ENCODE results near the gene KDM8.

Gene KDM8

DNA sequence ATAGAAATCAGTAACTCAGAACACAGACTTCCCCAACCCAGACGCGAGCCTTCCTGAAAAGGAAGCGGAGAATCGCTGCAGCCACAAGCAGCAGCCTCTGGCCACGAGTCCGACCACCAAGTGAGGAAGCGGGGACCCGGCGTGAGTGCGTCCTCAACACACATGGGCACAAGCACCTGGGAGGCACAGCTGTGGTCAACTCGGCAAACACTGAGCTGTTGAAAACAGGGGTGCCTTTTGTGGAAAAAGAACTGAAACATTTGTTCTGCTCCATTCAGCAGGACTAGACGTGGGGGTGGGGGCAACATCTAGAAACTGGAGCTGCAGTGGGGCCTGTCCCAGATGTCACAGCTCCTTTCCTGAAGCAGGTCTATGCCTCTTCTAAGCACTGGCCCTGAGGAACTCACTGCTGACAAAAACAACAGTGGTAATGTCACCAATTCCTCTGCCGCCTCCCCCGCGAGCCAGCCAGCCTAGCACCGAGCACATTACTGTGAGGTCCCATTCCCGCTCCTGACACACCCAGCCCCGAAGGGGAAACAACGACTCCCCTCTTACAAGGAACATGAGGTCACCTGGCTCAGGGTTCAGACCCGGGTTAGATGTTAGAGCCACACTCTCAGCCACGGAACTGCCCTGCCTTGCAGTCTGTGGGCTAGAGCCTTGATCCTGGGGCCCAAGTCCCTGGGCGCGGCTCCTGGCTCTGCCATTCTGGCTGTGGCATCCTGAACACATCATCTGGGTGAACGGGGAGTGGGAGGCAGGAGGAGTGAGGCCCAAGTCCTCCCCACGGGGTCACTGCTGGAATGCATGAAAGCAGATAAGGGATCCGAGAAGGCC is 29.0 kb downstream of the KDM8 start:
- DNase-seq: no peak

DNA sequence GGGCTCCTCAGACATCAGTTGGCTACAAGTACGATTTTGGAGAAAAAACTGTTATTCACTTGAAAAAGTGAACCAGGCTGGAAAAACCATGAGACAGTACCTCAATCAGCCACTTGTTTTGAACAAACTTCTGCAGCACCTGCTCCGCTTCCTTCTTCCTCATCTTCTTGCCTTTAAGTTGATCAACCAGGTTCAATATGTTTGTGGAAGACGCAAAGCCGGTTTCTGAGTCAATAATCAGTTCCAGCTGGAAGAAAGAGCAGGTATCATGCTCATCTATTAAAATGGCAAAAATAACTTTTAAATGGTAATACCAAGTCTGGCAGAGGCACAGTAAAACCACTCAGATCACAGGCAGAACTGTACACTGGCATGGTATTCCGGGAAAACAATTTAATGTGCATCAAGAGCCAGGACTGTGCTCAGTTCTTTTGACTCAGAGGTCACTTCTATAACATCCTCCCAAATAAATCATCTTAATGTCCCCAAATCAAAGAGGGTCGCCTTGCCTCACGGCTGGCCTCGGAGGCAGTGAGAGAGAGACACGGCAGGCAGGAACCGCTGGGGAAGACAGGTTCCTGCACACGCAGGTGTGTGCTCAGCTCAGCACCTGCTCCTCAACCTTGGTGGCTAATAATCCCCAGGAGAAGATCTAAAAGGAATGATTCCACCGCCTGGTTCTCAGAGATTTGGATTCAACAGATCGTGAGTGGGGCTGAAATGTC is 29.7 kb downstream of the KDM8 start:
- DNase-seq: no peak

DNA sequence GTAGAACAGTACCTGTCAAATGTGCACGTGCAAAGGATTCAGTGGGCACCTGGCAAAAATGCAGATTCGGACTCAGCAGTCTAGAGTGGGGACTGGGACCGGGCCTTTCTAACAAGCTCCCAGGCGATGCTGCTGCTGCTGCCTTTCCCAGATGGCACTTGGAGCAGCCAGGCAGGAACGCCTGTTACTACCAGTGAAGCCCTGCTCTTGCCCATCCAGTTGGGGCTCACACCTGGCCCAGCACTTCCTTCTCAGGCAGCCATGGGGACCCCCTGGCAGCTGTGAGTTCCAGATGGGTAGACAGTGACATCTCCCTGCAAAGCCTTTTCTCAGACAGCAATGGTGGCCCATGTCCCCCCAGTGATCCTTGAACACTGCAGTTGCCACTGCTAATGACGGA is 30.4 kb downstream of the KDM8 start:
- no peak for DNase-seq

DNA sequence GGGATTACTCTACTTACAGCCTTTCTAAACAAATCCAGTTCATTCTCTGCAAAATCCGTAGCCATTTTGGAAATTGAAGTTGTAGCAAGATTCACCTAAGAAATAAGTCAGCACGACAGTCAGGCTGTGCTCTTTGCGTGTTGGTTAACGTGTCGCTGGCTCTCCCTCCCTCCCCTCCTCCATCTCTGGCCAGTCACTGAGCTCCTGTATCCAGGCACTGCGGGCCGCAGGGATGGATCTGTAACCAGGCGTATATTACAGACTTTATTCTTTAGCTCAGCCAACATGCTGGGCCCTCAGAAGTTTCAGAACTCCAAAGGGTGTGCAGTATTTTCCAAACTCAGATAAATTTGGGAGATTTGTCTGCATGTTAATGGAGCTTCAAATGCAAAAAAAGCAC is 30.8 kb downstream of the KDM8 start:
- DNase-seq: no peak

DNA sequence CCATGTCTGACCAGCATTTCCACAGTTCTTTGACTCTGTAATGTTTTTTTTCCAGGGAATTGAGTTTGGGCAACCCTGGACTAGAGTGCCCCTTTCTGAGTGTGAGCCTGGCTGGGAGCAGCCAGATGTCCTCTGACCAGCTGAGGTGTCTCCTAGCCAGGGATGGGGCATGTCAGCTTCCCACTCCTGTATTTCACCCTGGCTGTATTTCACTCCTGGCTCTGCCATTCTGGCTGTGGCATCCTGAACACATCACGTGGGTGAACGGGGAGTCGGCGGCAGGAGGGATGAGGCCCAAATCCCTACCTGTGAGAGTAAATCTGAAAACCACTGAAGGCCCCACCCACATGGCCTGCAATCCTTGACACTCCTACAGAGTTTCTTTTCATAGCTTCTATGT is 31.3 kb downstream of the KDM8 start:
- DNase-seq: no peak

DNA sequence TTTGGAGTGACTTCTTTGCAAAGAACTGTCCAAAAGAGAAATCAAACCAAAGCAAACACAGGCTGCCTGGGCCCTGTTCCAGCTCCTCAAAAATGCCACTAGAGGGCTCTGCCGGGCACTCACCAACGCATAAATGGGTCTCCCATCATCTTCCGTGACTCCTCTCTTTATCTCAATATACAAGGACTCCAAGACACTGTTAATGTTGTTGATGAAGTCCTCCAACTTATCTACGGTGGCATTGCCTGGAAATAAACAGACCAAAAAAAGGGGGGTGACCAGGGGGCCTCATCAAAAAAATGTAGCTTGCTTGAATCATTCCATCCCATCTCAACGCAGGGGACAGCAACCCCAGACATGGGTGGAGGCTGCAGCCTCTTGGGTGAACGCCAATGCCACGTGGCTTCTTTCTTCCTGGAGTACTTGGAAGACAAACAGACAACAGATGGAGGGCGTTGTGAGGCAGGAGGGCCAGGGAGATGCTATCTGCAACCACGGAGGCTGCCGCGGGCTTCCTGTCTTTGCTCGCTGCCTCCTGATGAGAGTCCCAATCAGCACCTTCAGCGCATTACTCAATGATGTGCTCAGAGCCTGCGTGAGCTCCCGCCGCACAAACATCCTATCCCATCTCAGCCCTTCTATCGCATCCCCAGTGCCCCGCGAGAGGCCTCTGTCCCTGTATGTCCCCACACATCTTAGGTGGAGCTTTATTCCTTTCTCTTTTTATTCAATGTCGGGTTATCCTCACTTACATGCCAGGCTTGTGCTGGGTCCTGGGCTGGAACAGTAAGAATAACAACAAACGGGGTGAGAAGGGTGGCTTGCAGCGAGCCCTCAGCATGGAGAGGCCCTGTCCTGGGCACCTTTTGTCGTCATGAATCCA is 32.0 kb downstream of the KDM8 start:
- DNase-seq: peak; percentile 88

DNA sequence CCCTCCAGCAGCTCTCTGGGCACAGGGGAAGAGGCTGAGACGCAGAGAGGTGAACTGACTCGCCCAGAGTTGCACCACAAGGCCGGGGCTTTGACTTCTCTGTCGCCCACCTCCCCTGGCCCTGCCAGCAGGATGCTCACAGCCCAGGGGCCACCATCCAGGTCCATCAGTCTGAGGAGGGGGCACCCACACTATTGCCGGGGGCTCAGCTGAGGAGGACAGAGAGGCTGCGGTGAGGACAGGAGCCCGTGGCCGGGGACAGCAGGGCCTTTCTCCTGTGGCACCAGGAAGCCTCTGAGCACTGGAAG is 32.6 kb downstream of the KDM8 start:
- no peak for DNase-seq

DNA sequence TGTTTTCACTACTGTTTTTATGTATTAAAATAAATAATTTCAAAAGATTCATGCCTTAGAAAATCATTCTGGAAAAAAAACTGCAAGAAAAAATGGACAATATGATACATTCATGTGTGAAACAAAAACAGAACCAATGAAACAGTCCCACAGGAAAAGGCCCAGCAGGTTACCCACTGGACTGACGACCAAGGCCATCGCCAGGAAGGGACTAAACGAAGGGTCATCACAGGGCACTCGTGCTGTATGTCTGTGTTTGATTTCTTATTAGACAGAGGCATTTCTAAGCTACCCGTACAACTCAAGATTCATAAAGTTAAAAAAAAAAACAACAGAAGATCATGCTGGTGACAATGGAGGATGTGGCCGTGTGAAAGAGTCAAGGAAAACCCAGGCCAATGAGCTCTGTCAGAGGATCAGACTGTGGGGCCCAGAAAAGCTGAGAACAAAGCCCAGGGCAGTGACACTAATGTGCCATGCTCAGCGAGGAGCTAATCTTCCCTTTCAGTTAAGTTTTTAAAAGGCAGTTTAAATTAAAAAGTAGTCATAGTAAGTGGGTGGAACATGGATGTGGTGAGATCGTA is 33.4 kb downstream of the KDM8 start:
- DNase-seq: peak; percentile 1

DNA sequence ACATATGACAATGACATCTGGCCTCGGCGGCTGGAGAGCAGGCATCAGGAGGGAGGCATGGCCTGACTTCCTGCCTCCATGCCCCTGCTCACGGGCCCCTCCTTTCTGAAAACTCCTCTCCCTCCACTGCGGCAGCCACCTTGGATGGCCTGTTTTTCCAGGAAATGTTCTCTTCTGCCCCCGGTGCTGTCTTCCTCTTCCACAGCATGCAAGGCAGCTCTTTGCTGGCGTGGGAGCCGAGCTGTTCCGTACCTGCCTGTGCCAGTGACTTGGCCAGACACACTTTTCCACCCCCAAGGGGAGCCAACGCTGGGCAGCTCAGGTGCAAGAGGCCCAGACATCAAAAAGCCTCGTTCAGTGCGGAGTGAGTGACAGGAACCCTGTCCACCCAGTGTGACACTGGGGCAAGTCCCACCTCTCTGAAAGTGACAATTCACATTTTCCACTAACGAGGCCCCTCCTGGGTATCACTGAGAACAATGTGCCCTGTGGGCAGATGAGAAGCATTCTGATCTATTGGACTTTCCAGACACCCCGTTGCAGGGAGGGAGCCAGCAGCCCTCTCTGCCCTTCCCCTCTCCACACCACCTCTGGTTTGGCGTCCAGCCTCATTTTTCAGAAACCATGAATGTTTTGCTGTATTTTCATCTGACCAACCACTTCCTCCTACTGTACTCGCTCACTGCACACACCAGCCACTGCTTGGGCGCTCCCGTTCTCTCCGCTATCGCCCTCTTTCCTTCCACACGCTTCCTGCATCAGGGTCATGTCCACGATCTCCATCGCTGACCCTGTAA is 34.1 kb downstream of the KDM8 start:
- no peak for DNase-seq

DNA sequence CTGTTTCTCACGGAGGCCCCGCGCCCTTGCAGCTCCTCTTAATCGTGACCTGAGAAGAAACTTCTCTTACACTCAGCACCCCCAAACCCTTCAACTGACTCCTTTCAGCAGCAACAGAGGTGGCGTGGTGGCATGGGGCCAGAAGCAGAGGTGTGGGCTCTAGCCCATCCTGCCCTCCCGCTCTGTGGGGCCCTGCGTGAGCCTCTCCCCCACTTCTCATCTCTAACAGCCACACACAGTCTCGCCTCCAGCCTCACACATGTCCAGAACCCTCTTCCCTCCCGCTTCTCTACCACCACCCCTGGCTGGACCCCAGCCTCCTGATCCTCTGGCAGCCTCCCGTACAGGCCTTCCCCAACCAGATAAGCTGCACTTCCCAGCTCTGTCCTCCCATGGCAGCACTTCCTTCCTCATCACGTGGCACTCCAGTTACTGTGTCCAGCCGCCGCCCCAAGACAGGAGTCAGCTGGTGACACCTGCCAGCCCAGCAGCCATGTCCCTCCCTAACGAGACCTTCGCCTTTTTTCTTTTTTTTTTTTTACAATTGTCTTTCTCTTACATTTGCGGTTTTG is 34.8 kb downstream of the KDM8 start:
- no peak for DNase-seq

DNA sequence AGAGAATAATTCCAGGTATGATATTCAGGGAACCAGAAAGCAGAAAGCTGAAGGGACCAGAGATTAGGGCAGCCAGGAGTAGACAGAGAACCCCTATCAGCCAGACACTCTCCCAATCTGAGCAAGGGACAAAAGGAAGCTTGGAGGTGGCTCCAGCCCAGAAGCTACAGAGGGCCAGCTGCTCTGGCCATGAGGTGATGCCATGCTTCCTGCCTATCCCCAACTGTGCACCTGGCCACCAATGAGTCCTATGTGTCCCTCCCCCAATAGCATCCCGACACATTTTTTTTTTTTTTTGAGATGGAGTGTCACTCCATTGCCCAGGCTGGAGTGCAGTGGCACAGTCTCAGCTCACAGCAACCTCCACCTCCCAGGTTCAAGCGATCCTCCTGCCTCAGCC is 35.3 kb downstream of the KDM8 start:
- no peak for DNase-seq

DNA sequence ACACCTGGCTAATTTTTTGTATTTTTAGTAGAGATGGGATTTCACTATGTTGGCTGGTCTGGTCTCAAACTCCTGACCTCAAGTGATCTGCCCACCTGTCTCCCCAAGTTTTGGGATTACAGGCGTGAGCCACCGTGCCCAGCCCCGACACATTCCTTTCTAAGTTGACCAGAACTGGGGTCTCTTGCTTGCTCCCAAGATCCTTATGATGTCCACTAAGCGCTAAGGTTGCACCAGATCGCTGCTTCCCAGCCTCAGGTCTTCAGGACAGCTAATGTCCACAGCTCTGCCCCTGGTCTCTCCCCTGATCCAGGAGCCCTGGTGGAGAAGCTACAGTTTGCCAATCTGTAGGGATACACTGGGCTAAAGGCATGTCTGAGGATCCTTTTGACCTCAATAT is 35.7 kb downstream of the KDM8 start:
- no peak for DNase-seq

DNA sequence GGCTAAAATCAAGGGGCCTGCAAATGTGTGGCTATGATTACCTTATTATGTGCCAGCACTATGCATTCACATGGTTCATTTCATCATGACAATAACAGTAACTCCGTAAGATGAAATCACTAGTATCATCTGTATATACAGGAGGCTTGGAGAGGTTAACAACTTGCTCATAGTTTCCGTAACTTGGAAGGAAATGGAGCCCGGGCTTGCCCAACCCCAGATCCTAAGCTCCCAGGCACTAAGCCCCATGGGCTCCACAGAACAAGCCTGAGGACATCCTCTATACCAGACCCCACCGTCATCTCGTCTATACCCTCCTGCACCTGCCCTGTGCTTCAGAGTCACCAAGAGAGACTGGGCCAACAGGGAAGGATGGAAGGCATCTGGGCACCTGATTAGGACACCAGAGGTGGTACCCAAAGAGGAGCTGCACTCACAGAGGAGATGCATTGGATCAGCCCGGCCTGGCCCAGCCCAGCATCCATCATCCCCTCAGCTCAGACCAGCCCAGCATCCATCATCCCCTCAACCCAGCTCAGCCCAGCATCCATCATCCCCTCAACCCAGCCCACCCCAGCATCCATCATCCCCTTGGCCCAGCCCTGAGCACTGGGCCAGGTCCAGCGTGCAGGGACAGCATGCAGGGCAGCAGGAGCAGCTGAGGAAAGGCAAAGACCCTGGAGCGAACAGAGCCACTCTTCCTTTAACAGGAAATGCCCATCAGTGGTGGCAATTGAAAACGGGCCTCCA is 36.8 kb downstream of the KDM8 start:
- no peak for DNase-seq

DNA sequence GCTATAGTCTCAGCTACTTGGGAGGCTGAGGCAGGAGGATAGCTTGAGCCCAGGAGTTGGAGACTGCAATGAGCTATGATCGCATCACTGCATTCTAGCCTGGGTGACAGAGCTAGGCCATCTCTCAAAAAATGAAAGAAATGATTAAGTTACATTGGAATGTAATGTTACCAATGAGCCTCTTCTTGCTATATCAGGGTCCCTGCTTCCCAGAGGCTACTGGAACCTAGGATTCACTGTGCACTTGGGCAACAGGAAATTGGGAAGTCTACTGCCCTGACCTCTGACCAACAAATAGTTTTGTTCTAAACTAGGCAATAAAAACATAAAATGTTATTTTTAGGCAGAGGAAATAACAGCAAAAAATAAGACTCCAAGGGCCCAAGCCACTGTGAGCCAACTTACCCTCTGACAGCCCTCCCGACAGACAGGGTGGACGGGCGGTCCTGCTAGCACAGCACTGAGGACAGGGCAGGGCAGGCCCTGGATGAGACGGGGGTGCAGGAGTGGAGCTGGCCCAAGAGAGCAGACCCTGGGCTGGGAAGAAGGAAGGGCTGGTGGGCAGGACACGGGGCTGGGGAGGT is 37.7 kb downstream of the KDM8 start:
- DNase-seq: no peak

DNA sequence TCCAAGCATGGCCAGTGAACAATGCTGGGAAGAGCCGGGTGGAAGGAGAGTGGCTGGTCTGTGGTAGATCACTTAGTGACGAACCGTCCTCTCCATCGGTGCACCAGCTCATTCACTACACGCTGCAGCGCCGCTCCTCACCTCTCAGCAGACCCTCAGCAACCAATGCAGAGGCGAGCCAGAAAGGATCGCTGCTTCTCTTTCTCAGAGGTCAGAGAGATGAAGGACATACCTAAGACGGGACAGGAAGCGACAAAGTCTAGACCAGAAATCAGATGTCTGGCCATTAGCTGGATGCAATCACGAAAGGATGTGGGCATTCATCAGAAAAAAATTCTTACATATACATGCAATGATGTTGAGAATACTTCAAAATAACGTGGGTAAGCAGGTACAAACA is 38.3 kb downstream of the KDM8 start:
- no peak for DNase-seq

DNA sequence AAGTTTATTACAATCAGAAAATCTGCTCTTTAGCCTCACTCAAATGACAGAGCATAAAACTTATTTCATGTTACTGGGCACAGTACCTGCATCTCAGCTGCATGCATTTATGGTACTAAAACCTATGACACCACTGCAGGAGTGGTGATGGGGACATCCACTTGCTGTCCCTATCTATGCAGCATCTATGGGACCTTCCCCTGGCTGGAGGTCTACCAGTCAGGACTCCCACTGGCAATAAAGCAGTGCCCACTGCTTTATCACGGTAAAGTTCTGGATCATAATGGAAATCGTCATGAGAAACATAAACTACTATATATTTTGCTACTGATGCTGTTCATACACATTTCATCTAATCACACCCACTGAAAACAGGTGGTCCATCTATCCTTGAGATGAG is 39.1 kb downstream of the KDM8 start:
- no peak for DNase-seq

DNA sequence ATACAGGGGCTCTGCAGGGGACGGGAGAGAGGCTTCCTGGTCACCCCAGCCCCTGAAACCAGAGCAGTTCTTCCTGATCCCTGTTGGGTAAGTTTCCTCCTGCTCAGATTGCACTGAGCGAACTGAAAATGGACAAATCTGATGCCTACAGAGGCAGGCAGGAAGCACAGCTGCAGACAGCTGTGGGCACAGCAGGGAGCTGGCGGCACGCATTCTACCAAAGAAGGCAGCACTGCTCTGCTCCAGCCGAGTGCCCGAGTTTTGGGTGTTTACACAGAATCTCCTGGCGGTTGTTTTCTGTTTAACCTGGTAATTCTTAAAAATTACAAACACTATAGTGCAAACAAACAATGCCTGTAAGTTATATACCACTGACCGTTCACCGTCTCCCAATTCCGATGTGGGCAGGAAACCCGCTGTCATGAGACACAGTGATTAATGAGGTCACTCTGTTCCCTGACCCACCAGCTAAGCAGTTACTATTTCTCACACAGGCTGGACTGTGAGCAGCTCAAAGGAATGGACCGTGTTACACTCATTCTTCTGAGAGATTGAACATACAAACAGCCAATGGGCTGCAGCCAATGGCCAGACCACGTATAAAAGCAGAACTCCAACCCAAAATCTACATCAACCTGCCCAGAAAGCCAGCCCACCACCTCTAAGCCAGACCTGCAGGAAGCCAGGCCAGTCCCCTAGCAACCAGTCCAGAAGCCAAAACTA is 39.7 kb downstream of the KDM8 start:
- DNase-seq: peak; percentile 82

DNA sequence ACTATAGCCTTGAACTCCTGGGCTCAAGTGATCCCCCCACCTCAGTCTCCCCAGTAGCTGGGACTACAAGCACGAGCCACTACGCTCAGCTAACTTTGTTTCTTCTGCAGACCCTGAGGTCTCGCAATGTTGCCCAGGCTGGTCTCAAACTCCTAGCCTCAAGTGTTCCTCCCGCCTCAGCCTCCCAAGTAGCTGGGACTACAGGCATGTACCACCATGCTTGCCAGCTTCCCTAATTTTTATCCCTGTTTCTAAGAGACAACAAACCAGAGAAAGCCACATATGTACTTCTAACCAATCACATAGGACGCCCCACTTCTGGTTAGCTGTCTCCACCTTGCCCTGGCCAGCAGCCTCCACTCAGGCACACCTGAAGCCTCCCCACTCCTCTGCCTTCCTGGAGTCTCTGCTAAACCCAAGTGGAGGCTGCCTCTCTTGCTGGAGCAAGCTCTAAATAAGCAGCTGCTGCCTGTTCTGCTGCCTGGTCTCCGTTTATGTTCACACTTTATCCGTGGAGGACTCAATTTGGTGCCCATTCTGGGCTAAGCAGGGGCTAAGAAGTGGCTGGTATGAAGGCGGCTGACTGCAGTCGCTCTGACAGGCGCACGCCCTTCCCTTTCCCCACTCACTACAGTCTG is 40.5 kb downstream of the KDM8 start:
- no peak for DNase-seq

DNA sequence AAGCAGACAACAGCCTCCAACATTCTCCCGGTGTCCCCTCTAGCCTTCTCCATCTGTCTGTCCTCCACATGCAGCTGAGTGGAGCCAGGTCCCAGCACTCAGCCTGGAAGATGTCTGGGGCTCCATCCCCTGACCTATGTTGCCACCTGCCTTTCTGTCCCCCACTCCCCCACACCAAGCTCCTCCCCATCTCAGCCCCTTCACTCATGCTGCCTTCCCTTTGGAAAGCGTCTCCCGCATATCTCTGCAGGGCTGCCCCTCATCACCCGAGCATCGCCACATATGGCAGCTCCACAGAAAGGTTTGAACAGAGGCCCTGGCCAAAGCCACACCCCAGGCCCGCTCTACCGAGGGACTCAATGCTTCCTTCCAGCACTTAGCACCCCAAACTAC is 41.0 kb downstream of the KDM8 start:
- DNase-seq: no peak

All from right hindlimb (tissue), 1 donor.